GM18498 (cell line): ENCODE results near the gene HAUS3.

ENCODE experiments used
- ATAC-seq: cut with Tn5 transposase; IDR thresholded peaks from one replicate; pipeline ENCODE4 v1.9.1; 2021; ENCODE audit warnings: mild to moderate bottlenecking, moderate library complexity; ENCODE audit not compliant: unreplicated experiment

HAUS3 gene

GRCh38 chr4:2241410-2242353 lies at the start of gene HAUS3, which contains the start of gene POLN:
HAUS3 (minus strand) TSS chr4:2242121; CDS start chr4:2240946, 1,175 bp downstream.
POLN (minus strand) TSS chr4:2242121; CDS start chr4:2229231, 12,890 bp downstream.
- peak; percentile 90 for ATAC-seq

GRCh38 chr4:2290974-2291704 lies 49.2 kb upstream of the HAUS3 start:
- no peak for ATAC-seq

GRCh38 chr4:2290488-2290887 lies 48.6 kb upstream of the HAUS3 start:
- no peak for ATAC-seq

- ATAC-seq = no peak
Measured at GRCh38 chr4:2289955-2290333, 48.0 kb upstream of the HAUS3 start.

GRCh38 chr4:2289311-2289954 lies 47.5 kb upstream of the HAUS3 start:
- no peak for ATAC-seq

GRCh38 chr4:2288051-2288541 lies 46.2 kb upstream of the HAUS3 start:
- no peak for ATAC-seq

GRCh38 chr4:2287594-2287915 lies 45.6 kb upstream of the HAUS3 start:
- ATAC-seq = no peak

- no peak for ATAC-seq
Measured at GRCh38 chr4:2286904-2287593, 45.1 kb upstream of the HAUS3 start.

GRCh38 chr4:2285613-2286381 lies 43.9 kb upstream of the HAUS3 start:
- ATAC-seq = no peak

GRCh38 chr4:2284934-2285612 lies 43.2 kb upstream of the HAUS3 start:
- no peak for ATAC-seq

GRCh38 chr4:2284161-2284933 lies 42.4 kb upstream of the HAUS3 start:
- no peak for ATAC-seq

GRCh38 chr4:2283199-2283711 lies 41.3 kb upstream of the HAUS3 start:
- no peak for ATAC-seq

- peak; percentile 83 for ATAC-seq
Measured at GRCh38 chr4:2281575-2282343, 39.8 kb upstream of the HAUS3 start.

GRCh38 chr4:2280531-2281300 lies 38.8 kb upstream of the HAUS3 start:
- ATAC-seq = no peak

GRCh38 chr4:2277956-2278355 lies 36.0 kb upstream of the HAUS3 start:
- ATAC-seq = no peak

GRCh38 chr4:2276581-2277325 lies 34.8 kb upstream of the HAUS3 start:
- no peak for ATAC-seq
